ENCODE data around the gene F10. TPM values are rescaled to one million over a fixed set of nuclear protein-coding genes. Genes with fewer than 3 reads are reported as not detected.

F10 gene
- polyA plus RNA-seq, 1 experiment, result 39.0 TPM

- Histone ChIP-seq H3K36me3 (ENCODE audit: control insufficient read depth, insufficient read depth, low read length) (no peaks in the 10 kb centered on the region), H3K27me3 (ENCODE audit: control insufficient read depth, insufficient read depth, low read length) (peaks cover 1% of the 10 kb centered on the region), H3K4me3 (ENCODE audit: low read depth, low read length) (no peak overlapping the region)
- CTCF ChIA-PET, result no interaction called here
- no peak for TF ChIP-seq CTCF (IDR thresholded peaks at IDR 0.05; ENCODE audit: insufficient read depth, low read depth, low read length)
- POLR2A ChIA-PET, result no interaction called here
- DNase-seq (ENCODE audit: low read depth), result no peak
These were observed 28.8 kb upstream of the F10 start for GRCh38 chr13:113093580-113094409.

GRCh38 chr13:113094410-113094800, 28.2 kb upstream of the F10 start:
- ChIA-PET CTCF (no interaction called here), POLR2A (no interaction called here)
- DNase-seq (ENCODE audit: low read depth), result no peak
- Histone ChIP-seq H3K36me3 (ENCODE audit: control insufficient read depth, insufficient read depth, low read length) (no peaks in the 10 kb centered on the region), H3K4me3 (ENCODE audit: low read depth, low read length) (no peak overlapping the region), H3K27me3 (ENCODE audit: control insufficient read depth, insufficient read depth, low read length) (peaks cover 5% of the 10 kb centered on the region)
- TF ChIP-seq CTCF (IDR thresholded peaks at IDR 0.05; ENCODE audit: insufficient read depth, low read depth, low read length), result no peak

GRCh38 chr13:113095146-113096051, 27.2 kb upstream of the F10 start:
- no peak overlapping the region for H3K4me3 ChIP-seq (ENCODE audit: low read depth, low read length)
- DNase-seq (ENCODE audit: low read depth), result no peak
- ChIA-PET CTCF (no interaction called here), POLR2A (no interaction called here)
- H3K27me3 ChIP-seq (ENCODE audit: control insufficient read depth, insufficient read depth, low read length), result peaks cover 4% of the 10 kb centered on the region
- no peaks in the 10 kb centered on the region for H3K36me3 ChIP-seq (ENCODE audit: control insufficient read depth, insufficient read depth, low read length)
- no peak for TF ChIP-seq CTCF (IDR thresholded peaks at IDR 0.05; ENCODE audit: insufficient read depth, low read depth, low read length)

GRCh38 chr13:113096052-113096744, 26.4 kb upstream of the F10 start:
- H3K36me3 ChIP-seq (ENCODE audit: control insufficient read depth, insufficient read depth, low read length), result no peaks in the 10 kb centered on the region
- no peak for TF ChIP-seq CTCF (IDR thresholded peaks at IDR 0.05; ENCODE audit: insufficient read depth, low read depth, low read length)
- no peak overlapping the region for H3K4me3 ChIP-seq (ENCODE audit: low read depth, low read length)
- DNase-seq (ENCODE audit: low read depth), result no peak
- peaks cover 4% of the 10 kb centered on the region for H3K27me3 ChIP-seq (ENCODE audit: control insufficient read depth, insufficient read depth, low read length)
- ChIA-PET POLR2A (no interaction called here), CTCF (no interaction called here)

Measured in BJ (cell line).